Measurements from ENCODE around the gene DNAJC12.

DNAJC12 gene

GRCh38 chr10:67760272-67760671, 77.7 kb downstream of the DNAJC12 start:
- no peak for DNase-seq

All from NCI-H510A treated with DMSO at 0.1 percent for 48 hours (cell line).